Measurements from ENCODE around the gene E2F6. TPM values are rescaled to one million over a fixed set of nuclear protein-coding genes. Genes with fewer than 3 reads are reported as not detected.

The E2F6 gene
- total RNA-seq, 1 experiment from 2014 or later, result 35.5 TPM

DNA sequence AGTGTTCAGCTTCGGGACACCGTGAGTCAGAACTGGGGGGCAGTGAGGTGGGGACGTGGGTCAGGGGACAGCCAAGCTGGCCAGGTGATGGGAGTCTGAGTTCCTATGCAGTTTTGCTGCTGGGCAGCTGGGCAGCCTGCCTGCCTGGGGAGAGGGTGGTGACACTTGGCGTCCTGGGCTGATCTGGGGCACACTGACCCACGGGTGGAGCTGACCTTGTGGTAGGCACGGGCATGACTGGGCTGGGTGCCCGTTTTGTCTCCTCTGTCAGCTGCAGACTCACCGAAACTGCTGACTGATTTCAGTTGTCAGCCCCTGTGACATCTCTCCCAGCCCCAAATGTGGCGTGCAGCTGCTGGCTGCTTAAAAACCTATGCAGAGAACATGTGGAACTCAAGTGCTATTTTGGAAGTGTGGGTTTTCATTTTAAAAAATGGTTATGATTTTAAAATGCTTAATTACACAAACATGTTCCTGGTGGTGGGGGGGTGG is 32.6 kb upstream of the E2F6 start:
- no peak for DNase-seq (ENCODE audit: low spot score)
- no peaks in the 10 kb centered on the region for H3K36me3 ChIP-seq (ENCODE audit: insufficient read depth, low read length, poor library complexity, severe bottlenecking)
- intact Hi-C loops (cut with micrococcal nuclease; ENCODE audit: unreplicated experiment), result no loop called here
- H3K9me3 ChIP-seq (ENCODE audit: low read depth, low read length, poor library complexity, severe bottlenecking), result peaks cover 3% of the 10 kb centered on the region
- no peaks in the 10 kb centered on the region for H3K27me3 ChIP-seq (replicated peaks; ENCODE audit: insufficient read depth, low read depth, low read length, poor library complexity)
- no peak for TF ChIP-seq EZH2 (IDR thresholded peaks at IDR 0.05; ENCODE audit: borderline replicate concordance, low read depth, low read length, poor library complexity, severe bottlenecking)
- TF ChIP-seq, protein P1, sequence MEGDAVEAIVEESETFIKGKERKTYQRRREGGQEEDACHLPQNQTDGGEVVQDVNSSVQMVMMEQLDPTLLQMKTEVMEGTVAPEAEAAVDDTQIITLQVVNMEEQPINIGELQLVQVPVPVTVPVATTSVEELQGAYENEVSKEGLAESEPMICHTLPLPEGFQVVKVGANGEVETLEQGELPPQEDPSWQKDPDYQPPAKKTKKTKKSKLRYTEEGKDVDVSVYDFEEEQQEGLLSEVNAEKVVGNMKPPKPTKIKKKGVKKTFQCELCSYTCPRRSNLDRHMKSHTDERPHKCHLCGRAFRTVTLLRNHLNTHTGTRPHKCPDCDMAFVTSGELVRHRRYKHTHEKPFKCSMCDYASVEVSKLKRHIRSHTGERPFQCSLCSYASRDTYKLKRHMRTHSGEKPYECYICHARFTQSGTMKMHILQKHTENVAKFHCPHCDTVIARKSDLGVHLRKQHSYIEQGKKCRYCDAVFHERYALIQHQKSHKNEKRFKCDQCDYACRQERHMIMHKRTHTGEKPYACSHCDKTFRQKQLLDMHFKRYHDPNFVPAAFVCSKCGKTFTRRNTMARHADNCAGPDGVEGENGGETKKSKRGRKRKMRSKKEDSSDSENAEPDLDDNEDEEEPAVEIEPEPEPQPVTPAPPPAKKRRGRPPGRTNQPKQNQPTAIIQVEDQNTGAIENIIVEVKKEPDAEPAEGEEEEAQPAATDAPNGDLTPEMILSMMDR (conservative IDR thresholded peaks at IDR 0.05; ENCODE audit: low read depth, low read length), result no peak
- CTCF ChIA-PET, result no interaction called here
- no peak overlapping the region for H3K27ac ChIP-seq (ENCODE audit: low read depth, low read length, poor library complexity, severe bottlenecking)
- BruUV-seq (replicated peaks), result no TSS peak
- POLR2A ChIA-PET (ENCODE audit: low non-redundant PET), result no interaction called here
- no peaks in the 10 kb centered on the region for H3K4me1 ChIP-seq (ENCODE audit: insufficient read depth, low read length, poor library complexity, severe bottlenecking)
- H3K4me3 ChIP-seq (ENCODE audit: low read depth, low read length, poor library complexity, severe bottlenecking), result no peak overlapping the region

DNA sequence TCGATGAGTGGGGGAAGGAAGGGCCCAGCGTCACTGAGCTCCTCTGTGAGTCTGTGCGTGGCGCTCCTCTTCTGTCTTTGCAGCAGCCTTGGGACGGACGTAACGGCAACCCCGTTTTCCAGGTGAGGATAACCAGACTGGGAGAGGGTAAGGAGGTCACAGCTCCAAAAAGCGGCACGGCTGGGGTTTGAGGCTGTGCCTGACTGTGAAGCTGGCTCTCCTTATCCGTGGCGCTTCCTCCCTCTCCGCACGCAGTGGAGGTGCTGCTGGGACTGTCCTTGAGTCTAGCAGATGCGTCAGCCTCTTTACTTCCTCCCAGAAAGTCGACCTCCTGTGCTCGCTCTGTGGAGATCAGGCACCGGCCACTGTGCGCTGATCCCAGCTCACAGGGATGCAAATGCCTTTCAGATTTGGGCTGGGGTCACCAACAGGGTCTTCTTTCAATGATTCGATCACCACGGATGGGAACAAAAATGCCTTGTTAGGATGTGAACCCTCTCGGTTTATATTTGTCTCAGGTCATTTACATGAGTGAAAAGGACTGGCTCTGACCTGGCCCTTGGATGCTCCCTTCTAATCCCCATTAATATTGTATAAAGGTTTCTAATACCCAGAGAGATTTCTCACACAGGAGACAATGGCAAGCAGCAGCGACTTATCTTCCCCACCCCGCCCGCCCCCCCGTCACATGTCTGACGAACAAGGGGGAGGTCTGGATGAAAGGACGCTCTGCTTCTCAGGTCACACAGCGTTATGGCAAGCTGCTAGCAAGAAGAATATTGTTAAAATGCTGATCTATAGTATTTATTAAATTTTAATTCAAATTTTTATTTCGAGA is 30.1 kb upstream of the E2F6 start:
- H3K4me3 ChIP-seq (ENCODE audit: low read depth, low read length, poor library complexity, severe bottlenecking), result no peak overlapping the region
- ChIA-PET POLR2A (ENCODE audit: low non-redundant PET) (no interaction called here), CTCF (interaction anchor here (0.7 kb wide), 1 partner anchor 69 kb away, joined by 5 read pairs; no protein-coding TSS in a partner anchor)
- H3K4me1 ChIP-seq (ENCODE audit: insufficient read depth, low read length, poor library complexity, severe bottlenecking), result no peaks in the 10 kb centered on the region
- TF ChIP-seq, protein P1 (conservative IDR thresholded peaks at IDR 0.05; ENCODE audit: low read depth, low read length), result no peak
- H3K27me3 ChIP-seq (replicated peaks; ENCODE audit: insufficient read depth, low read depth, low read length, poor library complexity), result no peaks in the 10 kb centered on the region
- BruUV-seq (replicated peaks), result no TSS peak
- DNase-seq (ENCODE audit: low spot score), result no peak
- no peak overlapping the region for H3K27ac ChIP-seq (ENCODE audit: low read depth, low read length, poor library complexity, severe bottlenecking)
- H3K9me3 ChIP-seq (ENCODE audit: low read depth, low read length, poor library complexity, severe bottlenecking), result no peaks in the 10 kb centered on the region
- H3K36me3 ChIP-seq (ENCODE audit: insufficient read depth, low read length, poor library complexity, severe bottlenecking), result no peaks in the 10 kb centered on the region
- intact Hi-C loops (cut with micrococcal nuclease; ENCODE audit: unreplicated experiment), result no loop called here

DNA sequence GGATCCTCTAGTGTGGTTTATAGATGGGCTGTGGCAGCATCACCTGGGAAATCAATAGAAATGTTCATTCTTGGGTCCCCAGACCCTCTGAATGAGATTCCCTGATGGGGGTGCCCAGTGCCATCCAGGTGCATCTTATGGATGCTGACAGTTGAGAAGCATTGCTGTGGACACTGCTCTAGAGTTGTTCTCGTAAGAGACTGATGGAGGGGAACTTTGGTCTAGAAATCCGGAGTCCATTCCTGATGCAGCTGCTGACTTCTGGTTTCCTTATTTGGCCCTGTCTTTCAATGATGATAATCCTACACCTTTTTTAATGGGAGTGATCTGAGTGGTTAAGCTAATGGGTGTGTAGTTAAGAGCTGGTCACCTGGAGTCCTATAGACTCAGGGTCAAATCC is 28.3 kb upstream of the E2F6 start:
- ChIA-PET CTCF (no interaction called here), POLR2A (ENCODE audit: low non-redundant PET) (no interaction called here)
- Histone ChIP-seq H3K36me3 (ENCODE audit: insufficient read depth, low read length, poor library complexity, severe bottlenecking) (no peaks in the 10 kb centered on the region), H3K4me3 (ENCODE audit: low read depth, low read length, poor library complexity, severe bottlenecking) (no peak overlapping the region), H3K4me1 (ENCODE audit: insufficient read depth, low read length, poor library complexity, severe bottlenecking) (no peaks in the 10 kb centered on the region), H3K9me3 (ENCODE audit: low read depth, low read length, poor library complexity, severe bottlenecking) (no peaks in the 10 kb centered on the region), H3K27ac (ENCODE audit: low read depth, low read length, poor library complexity, severe bottlenecking) (no peak overlapping the region), H3K27me3 (replicated peaks; ENCODE audit: insufficient read depth, low read depth, low read length, poor library complexity) (no peaks in the 10 kb centered on the region)
- DNase-seq (ENCODE audit: low spot score), result no peak
- intact Hi-C loops (cut with micrococcal nuclease; ENCODE audit: unreplicated experiment), result no loop called here
- no TSS peak for BruUV-seq (replicated peaks)
- no peak for TF ChIP-seq EZH2 (IDR thresholded peaks at IDR 0.05; ENCODE audit: borderline replicate concordance, low read depth, low read length, poor library complexity, severe bottlenecking)
- TF ChIP-seq, protein P1 (conservative IDR thresholded peaks at IDR 0.05; ENCODE audit: low read depth, low read length), result no peak

Data from A673 (cell line).